K562 (cell line): Measurements from ENCODE around the gene SLC12A6. TPM values are rescaled to one million over a fixed set of nuclear protein-coding genes. Genes with fewer than 3 reads are reported as not detected.
A peak's percentile ranks its signal among the peaks of the same experiment; 100 is the strongest.

ENCODE experiments used
- CBX1 ChIP-seq: sonication (generic); IDR thresholded peaks from 2 replicates; pipeline ENCODE4 v1.6.1; 2016; ENCODE audit warnings: antibody characterized with exemption, low read depth, mild to moderate bottlenecking
- CTCF ChIP-seq, 3 experiments: IDR thresholded peaks in 2 of 3; conservative IDR thresholded peaks in 1 of 3; 2 replicates each; pipeline ENCODE4 v1.5.1; 2011 to 2012; ENCODE audit warnings: low read length in 3 of 3, mild to moderate bottlenecking in 3 of 3, control low read depth in 2 of 3, improper control_type of control experiment in 1 of 3, inconsistent platforms in 1 of 3, low read depth in 1 of 3, mixed read lengths in 1 of 3, moderate library complexity in 1 of 3; ENCODE audit not compliant: insufficient read depth in 2 of 3
- HNRNPLL ChIP-seq: fragments of 200-400 bp; formaldehyde crosslinking; IDR thresholded peaks from 2 replicates; pipeline ENCODE4 v1.6.1; 2017; ENCODE audit warnings: low read length, low read depth, mild to moderate bottlenecking; ENCODE audit not compliant: poor library complexity, severe bottlenecking
- HOMEZ ChIP-seq: fragments of 250-450 bp; sonication (Bioruptor Pico); IDR thresholded peaks from 2 replicates; pipeline ENCODE4 v1.4.0; 2020; ENCODE audit warnings: mild to moderate bottlenecking, moderate library complexity
- NRF1 ChIP-seq, 2 experiments: fragments of 450-650 bp; IDR thresholded peaks in 1 of 2; conservative IDR thresholded peaks in 1 of 2; 2 replicates each; pipeline ENCODE4 v1.6.1; 2014; ENCODE audit warnings: mild to moderate bottlenecking in 2 of 2
- PHF8 ChIP-seq: fragments of 200-600 bp; sonication (generic); IDR thresholded peaks from 2 replicates; pipeline ENCODE4 v1.6.1; 2012; ENCODE audit warnings: mixed run types, mild to moderate bottlenecking, inconsistent platforms, low read length, moderate library complexity, borderline replicate concordance
- SAFB ChIP-seq: fragments of 200-400 bp; formaldehyde crosslinking; IDR thresholded peaks from 2 replicates; pipeline ENCODE4 v1.6.1; 2017; ENCODE audit warnings: low read depth, low read length, borderline replicate concordance
- ZFP36 ChIP-seq: fragments of 150-350 bp; IDR thresholded peaks from 2 replicates; pipeline ENCODE4 v1.6.1; 2018; ENCODE audit warnings: low read length, low read depth; ENCODE audit not compliant: partially characterized antibody
- ZFP91 ChIP-seq: sonication (generic); formaldehyde crosslinking; IDR thresholded peaks from 2 replicates; pipeline ENCODE4 v1.8.0; 2022; ENCODE audit warnings: mild to moderate bottlenecking, missing genetic modification reagents
- ZNF318 ChIP-seq, 2 experiments: fragments of 450-650 bp; IDR thresholded peaks; 2 replicates each; pipeline ENCODE4 v1.6.1; 2016; ENCODE audit warnings: mild to moderate bottlenecking in 2 of 2, borderline replicate concordance in 1 of 2, low read depth in 1 of 2, moderate library complexity in 1 of 2
- polyA plus RNA-seq, 8 experiments: library from polyadenylated mRNA; depleted of rRNA in 4 of 8; stranded (reverse) in 5 of 8; unstranded in 3 of 8; fragments of >200 nt; fragmentation: Nextera tagmentation in 2 of 8; fragmentation: Illumina TruSeq in 1 of 8; extraction: Ambion mirVana in 2 of 8; extraction: Trizol in 1 of 8; gene quantifications; 2 replicates each; pipeline versions ENCODE4 v1.2.1 to v1.2.3, GENCODE V29; 2011 to 2014; ENCODE audit warnings: inconsistent platforms in 1 of 8, missing spikeins in 1 of 8
- total RNA-seq, 7 experiments: library from RNA; depleted of rRNA in 6 of 7; stranded (reverse); fragments of >200 nt in 6 of 7; fragmentation: Illumina TruSeq in 2 of 7; extraction: Trizol in 2 of 7; gene quantifications; 2 replicates each; pipeline versions ENCODE4 v1.2.1 to v1.2.3, GENCODE V29; 2011 to 2021; ENCODE audit warnings: low replicate concordance in 1 of 7

The SLC12A6 gene
- total and polyA plus RNA-seq, 9 of the 15 experiments (the other 6 are each of a cell fraction or from before 2014, with no cell fraction given), result 1.4 to 16.4 (median 6.7) TPM

GRCh38 chr15:34209421-34210282, 127.9 kb downstream of the SLC12A6 start, which contains the start of gene KATNBL1 (continued):
- no peak for TF ChIP-seq ZFP91 (CRISPR knock-in tag)
- no peak for TF ChIP-seq ZNF318 (IDR thresholded peaks at IDR 0.05; ENCODE audit: borderline replicate concordance in 1 of 2, low read depth in 1 of 2)
- no peak for TF ChIP-seq HOMEZ (CRISPR knock-in tag)
- peak; percentile 95; the same call in 1 of the 2 replicates for TF ChIP-seq PHF8
- peak; percentile 70; the same call in 1 of the 2 replicates for TF ChIP-seq SAFB
- no peak for TF ChIP-seq ZFP36
- TF ChIP-seq CTCF (IDR thresholded peaks at IDR 0.05 in 2 of 3, conservative IDR thresholded peaks at IDR 0.05 in 1 of 3; ENCODE audit: insufficient read depth in 2 of 3, low read depth in 1 of 3, low read length in 3 of 3), result peak; percentile 90 to 97 (median 91)
- TF ChIP-seq HNRNPLL, result peak; percentile 8
- peak; percentile 72 to 74 for TF ChIP-seq NRF1 (conservative IDR thresholded peaks at IDR 0.05 in 1 of 2, IDR thresholded peaks at IDR 0.05 in 1 of 2)
- TF ChIP-seq CBX1, result 0 out of 2 replicates have a peak, but pooled peaks have one; percentile 81
